Skin epidermis (tissue), 12 donors: ENCODE data around the gene ZDHHC8.
"Not testable (repeated sequence)": the region's sequence is repeated elsewhere in the genome, so short reads cannot be mapped to it uniquely, and the experiment has no call there.

Source experiments
- H3K27ac ChIP-seq, 21 experiments: fragments of 200-600 bp; sonication (generic) in 11 of 21; one replicate each; pipeline ENCODE4 v1.5.0; 2020; ENCODE audit warnings: mild to moderate bottlenecking in 3 of 21, inconsistent platforms in 2 of 21, moderate library complexity in 2 of 21
- H3K4me3 ChIP-seq, 7 experiments: fragments of 200-600 bp; sonication (generic) in 2 of 7; one replicate each; pipeline ENCODE4 v1.5.0; 2020; ENCODE audit warnings: inconsistent platforms in 2 of 7, mild to moderate bottlenecking in 2 of 7, moderate library complexity in 1 of 7

Gene ZDHHC8

GRCh38 chr22:20153945-20154344, 22.3 kb downstream of the ZDHHC8 start:
- Histone ChIP-seq H3K4me3 (no peak overlapping the region), H3K27ac (no peak overlapping the region)

GRCh38 chr22:20154602-20155187, 23.1 kb downstream of the ZDHHC8 start:
- H3K4me3 ChIP-seq, result peak overlapping the region in 4 of 7 experiments; percentile 4 to 22 (median 14)
- H3K27ac ChIP-seq, result peak overlapping the region in 1 of 21 experiments; percentile 41

GRCh38 chr22:20155330-20156041, 23.9 kb downstream of the ZDHHC8 start:
- Histone ChIP-seq H3K27ac (no peak overlapping the region), H3K4me3 (peak overlapping the region in 3 of 7 experiments; percentile 11 to 22 (median 16))

- H3K27ac ChIP-seq, result no peak overlapping the region
- no peak overlapping the region for H3K4me3 ChIP-seq
Measured at GRCh38 chr22:20156042-20156389, 24.4 kb downstream of the ZDHHC8 start.

GRCh38 chr22:20156611-20157429, 25.2 kb downstream of the ZDHHC8 start:
- no peak overlapping the region for H3K4me3 ChIP-seq
- no peak overlapping the region for H3K27ac ChIP-seq

GRCh38 chr22:20157430-20158183, 26.0 kb downstream of the ZDHHC8 start:
- no peak overlapping the region for H3K4me3 ChIP-seq
- no peak overlapping the region for H3K27ac ChIP-seq

- no peak overlapping the region for H3K4me3 ChIP-seq
- H3K27ac ChIP-seq, result no peak overlapping the region
Measured at GRCh38 chr22:20158391-20159036, 26.9 kb downstream of the ZDHHC8 start.

GRCh38 chr22:20159076-20159475, 27.5 kb downstream of the ZDHHC8 start:
- Histone ChIP-seq H3K27ac (no peak overlapping the region), H3K4me3 (no peak overlapping the region)

- not testable (repeated sequence) for H3K4me3 ChIP-seq, H3K27ac ChIP-seq
Measured at GRCh38 chr22:20159531-20159930, 27.9 kb downstream of the ZDHHC8 start.

GRCh38 chr22:20160041-20160440, 28.4 kb downstream of the ZDHHC8 start:
- Histone ChIP-seq H3K4me3 (no peak overlapping the region), H3K27ac (no peak overlapping the region)

GRCh38 chr22:20164863-20165262, 33.3 kb downstream of the ZDHHC8 start:
- Histone ChIP-seq H3K27ac (no peak overlapping the region), H3K4me3 (no peak overlapping the region)

- H3K27ac ChIP-seq, result no peak overlapping the region
- H3K4me3 ChIP-seq, result no peak overlapping the region
Measured at GRCh38 chr22:20165421-20165820, 33.8 kb downstream of the ZDHHC8 start.

GRCh38 chr22:20165913-20166312, 34.3 kb downstream of the ZDHHC8 start:
- H3K4me3 ChIP-seq, result no peak overlapping the region
- H3K27ac ChIP-seq, result no peak overlapping the region

- H3K4me3 ChIP-seq, result no peak overlapping the region
- H3K27ac ChIP-seq, result no peak overlapping the region
Measured at GRCh38 chr22:20166703-20167102, 35.1 kb downstream of the ZDHHC8 start.

- no peak overlapping the region for H3K4me3 ChIP-seq
Measured at GRCh38 chr22:20167643-20168322, 36.2 kb downstream of the ZDHHC8 start.

GRCh38 chr22:20169253-20169822, 37.7 kb downstream of the ZDHHC8 start:
- Histone ChIP-seq H3K4me3 (no peak overlapping the region), H3K27ac (no peak overlapping the region)

More at GRCh38 chr22:20167643-20168322, 36.2 kb downstream of the ZDHHC8 start:
- H3K27ac ChIP-seq, result no peak overlapping the region

- H3K4me3 ChIP-seq, result no peak overlapping the region
- no peak overlapping the region for H3K27ac ChIP-seq
Measured at GRCh38 chr22:20170170-20170569, 38.6 kb downstream of the ZDHHC8 start.

GRCh38 chr22:20171288-20172140, 39.9 kb downstream of the ZDHHC8 start:
- Histone ChIP-seq H3K27ac (no peak overlapping the region), H3K4me3 (no peak overlapping the region)
